Gastroesophageal sphincter (tissue), 3 donors: Measurements from ENCODE around the gene SARS1.

Experiments
- CTCF ChIP-seq, 4 experiments: fragments of 200-600 bp in 2 of 4; fragments of 450-650 bp in 2 of 4; sonication (generic) in 1 of 4; IDR thresholded peaks; one replicate each; pipeline ENCODE4 v1.5.1; 2017 to 2019; ENCODE audit warnings: antibody characterized with exemption in 4 of 4, mild to moderate bottlenecking in 2 of 4, moderate library complexity in 2 of 4
- POLR2AphosphoS5 ChIP-seq: sonication (generic); formaldehyde crosslinking; IDR thresholded peaks from one replicate; pipeline ENCODE4 v1.6.1; 2017; ENCODE audit warnings: antibody characterized with exemption

- no peak for TF ChIP-seq POLR2AphosphoS5
- TF ChIP-seq CTCF (IDR thresholded peaks at IDR 0.05) = no peak
These were observed 4.8 kb downstream of the SARS1 start for GRCh38 chr1:109218516-109218915.
